HG02852 (cell line): ENCODE data around the gene PLAGL1.

Source experiments
- ATAC-seq: cut with Tn5 transposase; IDR thresholded peaks from one replicate; pipeline ENCODE4 v1.9.1; 2021; ENCODE audit warnings: mild to moderate bottlenecking, moderate library complexity; ENCODE audit not compliant: unreplicated experiment

The PLAGL1 gene

DNA sequence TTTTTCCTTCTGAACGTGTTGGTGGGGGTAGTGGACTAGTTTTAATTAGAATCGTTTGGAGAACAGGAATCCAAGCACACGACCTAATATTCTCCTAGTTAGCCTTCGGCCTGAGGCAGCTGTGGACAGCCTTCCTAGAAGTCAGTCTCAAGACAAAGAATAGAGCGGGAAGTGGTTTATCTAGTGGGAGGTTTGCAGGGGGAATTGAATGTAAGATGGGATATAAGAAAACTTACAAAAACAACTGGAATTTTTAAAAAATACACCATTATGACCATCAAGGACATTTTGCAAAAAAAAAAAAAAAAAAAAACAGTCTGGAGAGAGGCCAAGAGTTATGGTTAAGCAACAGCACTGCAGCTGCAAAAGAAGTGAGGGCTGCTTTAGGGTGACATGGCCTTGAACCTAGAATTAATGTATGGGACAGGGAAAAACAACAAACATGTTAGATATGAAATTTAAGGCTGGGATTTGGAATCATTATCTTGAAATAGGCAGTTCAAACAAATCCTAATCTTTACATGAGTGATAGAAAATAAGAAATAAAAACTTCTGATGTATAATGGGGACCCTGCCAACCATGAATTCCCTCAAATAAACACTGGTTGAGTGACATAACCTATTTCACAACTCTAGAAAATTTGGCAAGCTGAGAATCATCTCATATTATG is 40.2 kb downstream of the PLAGL1 start:
- no peak for ATAC-seq

GRCh38 chr6:143966312-143966711 is 41.7 kb downstream of the PLAGL1 start:
- ATAC-seq, result no peak

- ATAC-seq, result no peak
Observed at GRCh38 chr6:143965503-143966171, 42.4 kb downstream of the PLAGL1 start.

DNA sequence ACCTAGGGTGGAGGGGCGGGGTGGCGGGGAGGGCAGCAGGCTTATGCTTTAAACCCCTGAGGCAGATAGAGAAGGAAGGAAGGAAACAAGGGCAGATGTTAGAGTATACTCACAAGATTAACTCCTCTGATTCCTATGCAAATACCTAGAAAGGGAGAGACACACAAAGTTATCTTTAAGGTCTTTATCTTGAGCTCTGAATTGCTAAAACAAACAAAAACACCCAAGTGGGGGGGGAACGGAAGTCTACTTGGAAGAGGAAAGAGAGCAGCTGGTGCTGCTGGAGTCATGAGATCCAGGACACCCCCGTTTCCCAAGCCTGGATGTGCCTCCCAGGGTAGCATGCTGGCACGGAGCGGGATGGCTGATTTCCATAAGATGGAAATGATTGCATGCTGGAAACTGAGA is 43.4 kb downstream of the PLAGL1 start:
- ATAC-seq, result no peak

GRCh38 chr6:143963158-143963919 is 44.7 kb downstream of the PLAGL1 start:
- ATAC-seq, result no peak

DNA sequence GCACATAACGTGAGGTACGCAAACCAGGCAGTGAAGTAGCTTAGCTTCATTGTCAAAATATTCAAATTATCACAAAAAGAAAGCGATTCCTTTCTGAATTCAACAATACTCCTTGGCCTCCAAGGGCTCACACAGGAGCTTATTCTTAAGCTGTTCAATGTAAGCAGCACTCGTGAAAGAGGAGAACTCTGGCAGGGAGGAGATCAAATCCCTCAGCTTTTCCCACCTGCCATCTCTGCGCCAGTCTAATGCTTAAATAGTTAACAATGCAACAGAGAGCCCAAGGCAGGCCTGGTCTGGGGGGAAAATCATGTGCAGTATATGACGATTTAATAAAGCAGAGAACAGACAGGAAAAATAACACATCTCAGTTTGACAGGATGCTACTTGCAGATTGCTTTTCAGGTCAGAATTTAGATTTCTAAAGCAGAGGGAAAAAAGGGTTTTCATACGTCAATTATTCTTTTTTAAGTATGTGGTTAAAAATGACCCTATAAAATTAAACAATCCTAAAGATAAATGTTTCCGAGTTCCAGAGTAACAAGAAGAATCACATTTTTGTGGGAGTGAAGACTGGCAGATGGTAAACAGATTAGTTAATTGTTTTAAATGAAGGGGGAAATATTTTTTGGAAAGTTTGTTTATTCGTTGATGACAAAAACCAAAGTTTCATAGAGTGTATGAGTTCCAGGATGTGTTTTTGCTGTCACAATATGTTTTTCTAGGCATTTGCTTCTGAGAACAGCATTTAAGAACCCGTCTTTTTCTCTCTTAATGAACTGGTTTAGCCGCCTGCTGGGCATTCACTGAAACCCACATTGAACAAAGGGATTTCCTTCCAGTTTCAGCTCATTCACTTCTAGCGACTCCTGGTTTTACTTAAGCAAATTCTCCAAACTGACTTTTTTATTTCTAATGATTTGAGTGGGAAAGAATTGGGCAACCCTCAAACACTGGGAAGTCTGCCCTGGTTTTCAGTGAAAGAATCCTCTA is 45.9 kb downstream of the PLAGL1 start:
- ATAC-seq, result no peak

DNA sequence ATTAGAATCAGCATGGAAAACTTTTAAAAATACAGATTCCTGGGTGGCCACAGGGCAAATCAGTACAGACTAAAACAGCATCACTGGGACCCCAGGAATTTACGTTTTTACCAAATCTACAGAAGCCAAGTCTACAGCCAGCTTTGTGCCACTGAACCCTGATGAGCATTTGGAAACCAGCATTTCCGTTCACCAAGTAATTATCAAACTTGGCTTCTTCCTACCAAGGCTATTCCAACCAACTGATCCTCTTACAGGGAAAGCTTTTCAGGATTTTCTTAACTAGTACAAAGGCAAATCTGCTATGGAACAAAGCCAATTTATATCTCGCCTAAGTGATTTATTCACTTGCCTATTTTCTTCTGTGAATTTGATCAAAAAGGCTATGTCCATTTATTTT is 47.0 kb downstream of the PLAGL1 start:
- no peak for ATAC-seq

- ATAC-seq, result no peak
Observed at GRCh38 chr6:143959927-143960326, 48.1 kb downstream of the PLAGL1 start.

DNA sequence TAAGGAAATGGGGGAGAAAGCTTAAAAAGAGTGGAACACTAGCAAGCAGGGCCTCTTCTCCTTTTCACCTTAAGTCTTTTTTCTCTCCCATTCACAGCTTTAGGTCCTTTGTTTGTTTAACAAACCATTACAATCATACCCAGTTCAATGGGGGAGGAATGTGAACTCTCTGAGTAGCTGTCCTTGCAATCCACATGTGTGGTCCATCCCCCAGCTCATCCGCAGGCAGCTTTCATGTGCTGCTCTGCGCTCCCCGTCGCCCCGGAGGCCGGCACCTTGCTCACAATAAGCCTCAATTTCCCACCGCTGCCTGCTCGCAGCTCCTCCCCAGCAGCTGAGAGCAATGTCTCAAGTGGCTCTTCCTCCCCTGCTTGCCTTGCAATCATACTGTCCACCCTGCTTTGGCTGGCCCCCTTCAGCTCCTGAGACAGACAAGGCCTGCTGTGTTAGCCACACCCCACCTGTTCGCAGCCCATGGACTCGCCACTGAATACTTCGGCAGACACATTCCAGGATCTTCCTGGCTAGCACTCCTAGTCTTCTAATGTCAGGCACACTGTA is 49.1 kb downstream of the PLAGL1 start:
- ATAC-seq, result no peak

GRCh38 chr6:143957679-143958274 is 50.3 kb downstream of the PLAGL1 start:
- ATAC-seq, result no peak

- no peak for ATAC-seq
Observed at GRCh38 chr6:143955971-143956370, 52.1 kb downstream of the PLAGL1 start.

- ATAC-seq, result no peak
Observed at GRCh38 chr6:143953922-143954321, 54.1 kb downstream of the PLAGL1 start.

- ATAC-seq, result no peak
Observed at GRCh38 chr6:143952947-143953701, 54.9 kb downstream of the PLAGL1 start.

DNA sequence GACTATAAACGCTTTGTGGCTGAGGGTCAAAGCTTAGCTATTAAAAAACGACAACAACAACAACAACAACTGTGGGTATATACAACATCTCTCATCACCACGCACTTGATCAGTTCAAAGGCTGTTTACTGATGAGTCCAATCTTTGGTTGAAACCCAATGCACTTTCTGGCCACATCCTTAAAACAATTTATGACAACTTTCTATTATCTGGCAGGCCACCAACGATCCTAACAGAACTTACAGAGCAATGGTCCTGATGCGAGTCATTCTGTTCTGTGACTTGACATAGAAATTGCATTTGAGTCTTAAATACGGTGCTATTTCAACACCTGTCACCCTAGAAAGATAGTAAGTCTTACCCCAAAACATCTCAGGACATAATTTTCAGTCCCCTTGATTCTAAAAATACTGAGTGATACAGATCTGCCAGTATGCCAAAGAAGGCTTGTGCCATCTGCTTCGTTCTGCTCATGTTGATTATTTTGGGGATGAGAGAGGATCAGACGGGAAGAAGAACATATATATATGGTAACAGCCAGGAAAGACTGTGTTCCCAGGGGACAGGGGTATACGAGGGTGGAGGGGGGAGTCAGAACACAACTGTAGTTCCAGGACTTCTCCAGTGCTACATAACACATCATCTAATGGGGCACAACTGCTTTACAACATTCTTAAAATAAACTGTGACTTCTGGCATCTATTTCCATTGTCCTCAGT is 55.8 kb downstream of the PLAGL1 start:
- ATAC-seq, result no peak

DNA sequence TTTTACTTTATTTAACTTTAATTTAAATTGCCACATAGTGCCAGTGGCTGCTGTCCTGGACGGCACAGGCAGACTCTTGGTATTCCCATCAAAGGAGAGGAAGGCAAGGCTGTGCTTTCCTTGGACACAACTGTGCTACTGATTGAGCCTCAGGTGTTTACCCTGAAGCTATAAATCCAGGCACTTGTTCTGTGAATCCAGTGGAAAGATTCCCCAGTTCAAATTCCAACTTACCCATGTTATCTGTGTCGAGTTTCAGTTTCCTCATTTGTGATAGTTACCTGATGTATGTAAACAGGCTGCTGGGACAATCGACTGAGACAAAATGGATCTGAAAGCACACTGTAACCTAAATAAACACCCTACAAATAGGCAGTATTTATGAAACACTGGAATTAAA is 57.2 kb downstream of the PLAGL1 start:
- no peak for ATAC-seq

DNA sequence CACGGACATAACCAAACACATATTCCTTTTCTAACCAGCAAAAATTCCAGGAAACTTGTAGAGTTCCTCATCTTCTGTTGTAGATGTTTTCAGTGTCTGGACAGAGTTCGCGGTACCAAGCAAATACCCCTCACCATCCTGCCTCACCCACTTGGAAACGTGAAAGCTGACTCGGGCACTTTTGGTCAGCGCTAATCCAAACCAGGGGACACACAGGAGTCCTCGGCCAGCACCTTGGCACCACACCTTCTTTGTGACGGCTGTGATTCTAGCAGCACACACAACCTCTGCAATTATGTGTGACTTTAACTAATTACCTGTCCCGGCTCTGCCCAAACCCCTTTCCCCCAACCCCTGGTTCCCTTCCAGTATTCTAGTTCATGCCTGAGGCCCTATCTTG is 58.1 kb downstream of the PLAGL1 start:
- no peak for ATAC-seq

GRCh38 chr6:143949535-143949934 is 58.5 kb downstream of the PLAGL1 start:
- no peak for ATAC-seq

DNA sequence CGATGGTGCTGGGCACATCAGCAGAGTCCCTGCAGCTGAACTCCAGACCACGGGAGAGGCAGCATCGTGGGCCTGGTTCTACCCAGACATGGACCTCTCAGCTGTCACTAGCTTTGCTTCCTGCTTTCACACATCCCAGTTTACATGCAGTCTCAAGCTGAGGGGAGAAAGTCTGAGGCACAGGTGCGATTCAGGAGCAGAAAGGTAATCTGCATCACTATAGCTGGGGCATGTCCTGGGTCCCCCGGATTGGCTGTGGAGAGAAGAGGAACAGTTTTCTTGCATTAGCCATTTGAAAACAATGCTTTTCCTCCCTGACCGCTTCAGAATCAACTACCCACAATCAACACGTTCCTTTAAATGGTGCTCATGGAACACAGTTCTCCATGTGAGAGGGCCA is 59.9 kb downstream of the PLAGL1 start:
- ATAC-seq, result no peak
